NCI-H2227 (cell line): ENCODE results near the gene GRK2.

Experiments used
- DNase-seq: peaks from one replicate; lab custom pipeline; 2025; ENCODE audit not compliant: unreplicated experiment; lab: John Stamatoyannopoulos, UW

Gene GRK2

GRCh38 chr11:67253872-67254624 lies 12.2 kb upstream of the GRK2 start:
- DNase-seq = no peak

- no peak for DNase-seq
These were observed 11.5 kb upstream of the GRK2 start for GRCh38 chr11:67254798-67255197.

GRCh38 chr11:67255353-67255752 lies 10.9 kb upstream of the GRK2 start:
- no peak for DNase-seq

GRCh38 chr11:67255864-67256263 lies 10.4 kb upstream of the GRK2 start:
- DNase-seq = no peak

- no peak for DNase-seq
These were observed 9.7 kb upstream of the GRK2 start for GRCh38 chr11:67256477-67257135.

GRCh38 chr11:67260406-67260805 lies 5.9 kb upstream of the GRK2 start:
- DNase-seq = no peak

GRCh38 chr11:67260885-67261639 lies 5.2 kb upstream of the GRK2 start:
- peak; percentile 71 for DNase-seq

- DNase-seq = no peak
These were observed 4.7 kb upstream of the GRK2 start for GRCh38 chr11:67261640-67261945.

GRCh38 chr11:67261946-67262681 lies 4.2 kb upstream of the GRK2 start:
- peak; percentile 33 for DNase-seq

- DNase-seq = peak; percentile 85
These were observed 3.3 kb upstream of the GRK2 start for GRCh38 chr11:67262731-67263675.

GRCh38 chr11:67264260-67264659 lies 2.0 kb upstream of the GRK2 start:
- no peak for DNase-seq

GRCh38 chr11:67264877-67265632 lies 1.2 kb upstream of the GRK2 start:
- no peak for DNase-seq

GRCh38 chr11:67265633-67266448 lies 432 bp upstream of the GRK2 start:
- peak; percentile 75 for DNase-seq

GRCh38 chr11:67267188-67268080 lies 1.2 kb downstream of the GRK2 start:
- DNase-seq = no peak

- DNase-seq = no peak
These were observed 2.0 kb downstream of the GRK2 start for GRCh38 chr11:67268081-67268961.

GRCh38 chr11:67268962-67269268 lies 2.6 kb downstream of the GRK2 start:
- no peak for DNase-seq
